A549 (cell line): Measurements from ENCODE around the gene TEX35. TPM values are rescaled to one million over a fixed set of nuclear protein-coding genes. Genes with fewer than 3 reads are reported as not detected.

Source experiments
- ATAC-seq, 2 experiments: fragments of 200-7000 bp in 1 of 2; fragments of >200 bp in 1 of 2; cut with Nextera tagmentation in 1 of 2; cut with Tn5 transposase in 1 of 2; 3 replicates each; pipeline versions ENCODE4 v1.8.0 to v1.9.1; 2018 to 2020; ENCODE audit warnings: mild to moderate bottlenecking in 1 of 2, moderate library complexity in 1 of 2
- CTCF ChIA-PET: fragments of 300-600 bp; sonication (Branson Sonifier 250); formaldehyde crosslinking; extraction: SDS; loops from one replicate; lab custom pipeline; 2021; ENCODE audit warnings: antibody characterized with exemption, inconsistent platforms; lab: Yijun Ruan, JAX
- POLR2A ChIA-PET: fragments of 350-600 bp; formaldehyde crosslinking; extraction: SDS; loops from one replicate; lab custom pipeline; 2021; ENCODE audit warnings: antibody characterized with exemption, inconsistent platforms; lab: Yijun Ruan, JAX
- DNase-seq, 2 experiments: peaks; one replicate each; pipeline versions ENCODE4 v3.0.0 to v3.0.0-alpha.2; 2011 to 2016; ENCODE audit warnings: low read depth in 1 of 2, low spot score in 1 of 2
- FAIRE-seq: peaks from 2 replicates; lab custom pipeline; 2011; peaks lifted over from hg19 to GRCh38; lab: Jason Lieb, UNC
- H3K27ac ChIP-seq, 2 experiments: fragments of >200 bp; sonication (Bioruptor Twin); formaldehyde crosslinking; 3 replicates each; pipeline ENCODE4 v1.5.1; 2016 to 2017
- H3K4me1 ChIP-seq: fragments of >200 bp; sonication (Bioruptor Twin); formaldehyde crosslinking; 3 replicates; pipeline ENCODE4 v1.6.1; 2016
- H3K4me2 ChIP-seq: fragments of >200 bp; sonication (Bioruptor Twin); formaldehyde crosslinking; 3 replicates; pipeline ENCODE4 v1.6.1; 2016
- H3K4me3 ChIP-seq: fragments of >200 bp; sonication (Bioruptor Twin); formaldehyde crosslinking; 3 replicates; pipeline ENCODE4 v1.5.1; 2016
- H3K9me3 ChIP-seq: fragments of >200 bp; sonication (Bioruptor Twin); formaldehyde crosslinking; 3 replicates; pipeline ENCODE4 v1.6.1; 2016
- BCL3 ChIP-seq: fragments of >200 bp; sonication (Bioruptor Twin); formaldehyde crosslinking; IDR thresholded peaks from 3 replicates; pipeline ENCODE4 v1.6.1; 2016
- BHLHE40 ChIP-seq: IDR thresholded peaks from 2 replicates; pipeline ENCODE4 v1.6.1; 2012; ENCODE audit warnings: low read depth, low read length, inconsistent platforms
- CBX2 ChIP-seq: fragments of 200-600 bp; sonication (generic); IDR thresholded peaks from 2 replicates; pipeline ENCODE4 v1.6.1; 2016; ENCODE audit warnings: low read depth, mild to moderate bottlenecking, borderline replicate concordance
- CTCF ChIP-seq: fragments of >200 bp; sonication (Bioruptor Twin); formaldehyde crosslinking; IDR thresholded peaks from 3 replicates; pipeline ENCODE4 v1.5.1; 2016
- EHMT2 ChIP-seq: fragments of 200-600 bp; sonication (generic); IDR thresholded peaks from 2 replicates; pipeline ENCODE4 v1.6.1; 2016; ENCODE audit warnings: antibody characterized with exemption, low read depth, mild to moderate bottlenecking, moderate library complexity
- EP300 ChIP-seq, 2 experiments: fragments of >200 bp; sonication (Bioruptor Twin); formaldehyde crosslinking; IDR thresholded peaks; 2 replicates in 1 of 2; 3 replicates in 1 of 2; pipeline ENCODE4 v1.6.1; 2016 to 2017
- ESRRA ChIP-seq: fragments of 150-350 bp; IDR thresholded peaks from 2 replicates; pipeline ENCODE4 v1.6.1; 2014; ENCODE audit warnings: mild to moderate bottlenecking, low read length, borderline replicate concordance
- FOSB ChIP-seq: fragments of 250-450 bp; sonication (Bioruptor Pico); IDR thresholded peaks from 2 replicates; pipeline ENCODE4 v1.5.0; 2020; ENCODE audit warnings: mild to moderate bottlenecking, moderate library complexity
- FOSL2 ChIP-seq, 2 experiments: fragments of 450-650 bp in 1 of 2; fragments of >200 bp in 1 of 2; sonication (Bioruptor Twin) in 1 of 2; formaldehyde crosslinking; IDR thresholded peaks; 2 replicates each; pipeline versions ENCODE4 v1.5.0 to v1.6.1; 2016 to 2020; ENCODE audit warnings: mild to moderate bottlenecking in 1 of 2, moderate library complexity in 1 of 2
- HES2 ChIP-seq: fragments of >200 bp; sonication (Bioruptor Twin); formaldehyde crosslinking; IDR thresholded peaks from 2 replicates; pipeline ENCODE4 v1.6.1; 2016
- HOXA7 ChIP-seq: fragments of 250-450 bp; sonication (Bioruptor Pico); IDR thresholded peaks from 2 replicates; pipeline ENCODE4 v1.5.0; 2020; ENCODE audit warnings: mild to moderate bottlenecking, moderate library complexity
- HOXB13 ChIP-seq: fragments of 250-450 bp; sonication (Bioruptor Pico); IDR thresholded peaks from 2 replicates; pipeline ENCODE4 v1.5.0; 2020; ENCODE audit warnings: low read depth, mild to moderate bottlenecking, moderate library complexity
- MAZ ChIP-seq: fragments of 150-350 bp; IDR thresholded peaks from 2 replicates; pipeline ENCODE4 v1.6.1; 2014; ENCODE audit warnings: antibody characterized with exemption, low read depth, low read length, borderline replicate concordance
- MYC ChIP-seq: IDR thresholded peaks from 2 replicates; pipeline ENCODE4 v1.6.1; 2012; ENCODE audit warnings: mild to moderate bottlenecking, inconsistent platforms, low read length, improper control_type of control experiment, borderline replicate concordance
- NPAS2 ChIP-seq: fragments of 250-450 bp; sonication (Bioruptor Pico); IDR thresholded peaks from 2 replicates; pipeline ENCODE4 v1.8.0; 2022; ENCODE audit warnings: mild to moderate bottlenecking, moderate library complexity, borderline replicate concordance
- POLR2A ChIP-seq: IDR thresholded peaks from 2 replicates; pipeline ENCODE4 v1.6.1; 2012; ENCODE audit warnings: mild to moderate bottlenecking, low read length
- RARB ChIP-seq: fragments of 250-450 bp; sonication (Bioruptor Pico); IDR thresholded peaks from 2 replicates; pipeline ENCODE4 v1.8.0; 2021; ENCODE audit warnings: mild to moderate bottlenecking, moderate library complexity
- SREBF2 ChIP-seq: fragments of 450-650 bp; IDR thresholded peaks from 2 replicates; pipeline ENCODE4 v1.6.1; 2014; ENCODE audit warnings: mild to moderate bottlenecking, moderate library complexity
- TFCP2L1 ChIP-seq: fragments of 250-450 bp; sonication (Bioruptor Pico); IDR thresholded peaks from 2 replicates; pipeline ENCODE4 v1.5.0; 2021; ENCODE audit warnings: mild to moderate bottlenecking
- TP53 ChIP-seq: fragments of 250-450 bp; sonication (Bioruptor Pico); IDR thresholded peaks from 2 replicates; pipeline ENCODE4 v1.5.0; 2021; ENCODE audit warnings: mild to moderate bottlenecking, moderate library complexity
- ZFP36 ChIP-seq: fragments of 450-650 bp; IDR thresholded peaks from 2 replicates; pipeline ENCODE4 v1.6.1; 2014; ENCODE audit warnings: borderline replicate concordance; ENCODE audit not compliant: partially characterized antibody
- WGBS: methylation state at CpG from one replicate; pipeline ENCODE4 v1.1.6; 2017; ENCODE audit errors: missing lambda C conversion rate; 5-methylcytosine and 5-hydroxymethylcytosine counted together
- polyA plus RNA-seq, 4 experiments: library from polyadenylated mRNA; depleted of rRNA in 3 of 4; stranded (reverse); fragments of >200 nt; fragmentation: RNase III in 1 of 4; extraction: RNeasy Plus Mini Kit Qiagen cat#74134 plus additional on column Dnase treatment in 1 of 4; gene quantifications; 2 replicates in 3 of 4; 3 replicates in 1 of 4; pipeline ENCODE4 v1.2.3, GENCODE V29; 2011 to 2017

Gene TEX35
- polyA plus RNA-seq, 2 of the 4 experiments (the other 2 are of a cell fraction): not detected

GRCh38 chr1:178528228-178528952, 15.5 kb downstream of the TEX35 start:
- DNase-seq (no peak), ATAC-seq (no peak), FAIRE-seq (no peak)
- no peak for TF ChIP-seq FOSB
- no peak for TF ChIP-seq RARB
- TF ChIP-seq MAZ: no peak
- no peak for TF ChIP-seq NPAS2 (CRISPR knock-in tag)
- no peak for TF ChIP-seq HES2
- no peak for TF ChIP-seq EHMT2
- no peak for TF ChIP-seq TP53 (CRISPR knock-in tag)
- no peak for TF ChIP-seq ESRRA
- no peak for TF ChIP-seq BHLHE40
- TF ChIP-seq HOXA7: no peak
- no peak for TF ChIP-seq ZFP36
- no peak for TF ChIP-seq POLR2A
- no peak for TF ChIP-seq CTCF
- TF ChIP-seq EP300 (IDR thresholded peaks at IDR 0.05): no peak
- TF ChIP-seq FOSL2 (IDR thresholded peaks at IDR 0.05): no peak
- TF ChIP-seq FOSL2 (CRISPR knock-in tag; IDR thresholded peaks at IDR 0.05): no peak
- Histone ChIP-seq H3K4me1 (peaks cover 15% of the 10 kb centered on the region), H3K9me3 (no peaks in the 10 kb centered on the region), H3K4me2 (no peak overlapping the region), H3K27ac (no peak overlapping the region), H3K4me3 (no peak overlapping the region)
- POLR2A ChIA-PET: no interaction called here
- CTCF ChIA-PET: interaction anchor here (0.6 to 18.9 kb wide), 8 partner anchors 9 to 477 kb away, joined by 3 to 352 read pairs (median 5); no protein-coding TSS in a partner anchor
- 78% methylated on average over 10 of the region's 10 CpGs for WGBS

- ATAC-seq (no peak), DNase-seq (no peak), FAIRE-seq (no peak)
- no peak for TF ChIP-seq BCL3
- no peak for TF ChIP-seq MYC
- TF ChIP-seq MAZ: no peak
- no peak for TF ChIP-seq FOSB
- TF ChIP-seq SREBF2: no peak
- no peak for TF ChIP-seq NPAS2 (CRISPR knock-in tag)
- no peak for TF ChIP-seq HOXB13 (CRISPR knock-in tag)
- TF ChIP-seq CBX2: no peak
- TF ChIP-seq TFCP2L1: no peak
- no peak overlapping the region for H3K4me2 ChIP-seq
- no peak overlapping the region for H3K27ac ChIP-seq
- peaks cover 15% of the 10 kb centered on the region for H3K4me1 ChIP-seq
- ChIA-PET CTCF (interaction anchor here (0.9 to 18.9 kb wide), 7 partner anchors 13 to 476 kb away, joined by 3 to 352 read pairs (median 5); no protein-coding TSS in a partner anchor), POLR2A (no interaction called here)
- no peak overlapping the region for H3K4me3 ChIP-seq
- H3K9me3 ChIP-seq: no peaks in the 10 kb centered on the region
- WGBS: 82% methylated on average over 4 of the region's 4 CpGs
Observed at GRCh38 chr1:178528953-178529335, 16.0 kb downstream of the TEX35 start.
